Astrocyte (in vitro differentiated cells and primary cell): ENCODE results near the gene KLLN. TPM values are rescaled to one million over a fixed set of nuclear protein-coding genes. Genes with fewer than 3 reads are reported as not detected.
"Not testable (repeated sequence)": the region's sequence is repeated elsewhere in the genome, so short reads cannot be mapped to it uniquely, and the experiment has no call there.

ENCODE experiments used
- DNase-seq: peaks from one replicate; pipeline ENCODE4 v3.0.0-alpha.2; 2010; ENCODE audit warnings: low read depth
- FAIRE-seq: peaks from 2 replicates; lab custom pipeline; 2011; peaks lifted over from hg19 to GRCh38; lab: Jason Lieb, UNC
- H2AFZ ChIP-seq: 2 replicates; pipeline ENCODE4 v1.6.0; 2012; ENCODE audit warnings: low read depth, low read length, inconsistent platforms
- H3K27ac ChIP-seq: 2 replicates; pipeline ENCODE4 v1.5.1; 2011; ENCODE audit warnings: low read depth, low read length, inconsistent platforms
- H3K27me3 ChIP-seq: 2 replicates; pipeline ENCODE4 v1.6.0; 2011; ENCODE audit warnings: low read length, inconsistent platforms; ENCODE audit not compliant: insufficient read depth
- H3K36me3 ChIP-seq: 2 replicates; pipeline ENCODE4 v1.5.1; 2011; ENCODE audit warnings: low read length, inconsistent platforms; ENCODE audit not compliant: insufficient read depth
- H3K4me1 ChIP-seq: 2 replicates; pipeline ENCODE4 v1.5.1; 2011; ENCODE audit warnings: low read length, inconsistent platforms; ENCODE audit not compliant: insufficient read depth
- H3K4me2 ChIP-seq: 2 replicates; pipeline ENCODE4 v1.6.0; 2012; ENCODE audit warnings: low read length, inconsistent platforms
- H3K4me3 ChIP-seq: 2 replicates; pipeline ENCODE4 v1.5.1; 2011; ENCODE audit warnings: low read depth, mild to moderate bottlenecking, low read length, inconsistent platforms; ENCODE audit not compliant: insufficient read depth
- H3K79me2 ChIP-seq: 2 replicates; pipeline ENCODE4 v1.6.0; 2012; ENCODE audit warnings: mild to moderate bottlenecking, low read length, inconsistent platforms; ENCODE audit not compliant: insufficient read depth
- H3K9ac ChIP-seq: 2 replicates; pipeline ENCODE4 v1.6.0; 2012; ENCODE audit warnings: mild to moderate bottlenecking, low read length, inconsistent platforms
- H3K9me3 ChIP-seq: 2 replicates; pipeline ENCODE4 v1.5.1; 2012; ENCODE audit warnings: low read depth, mild to moderate bottlenecking, low read length, inconsistent platforms; ENCODE audit not compliant: insufficient read depth
- H4K20me1 ChIP-seq: 2 replicates; pipeline ENCODE4 v1.6.0; 2012; ENCODE audit warnings: low read length, inconsistent platforms; ENCODE audit not compliant: insufficient read depth
- H3K27ac Mint-ChIP-seq: one replicate; pipeline ENCODE4 v1.8.0; 2021; ENCODE audit warnings: mild to moderate bottlenecking, mixed read lengths; ENCODE audit not compliant: unreplicated experiment
- H3K27me3 Mint-ChIP-seq: one replicate; pipeline ENCODE4 v1.8.0; 2021; ENCODE audit warnings: low read depth, mixed read lengths; ENCODE audit not compliant: unreplicated experiment
- H3K36me3 Mint-ChIP-seq: one replicate; pipeline ENCODE4 v1.8.0; 2021; ENCODE audit warnings: low read depth, mixed read lengths; ENCODE audit not compliant: unreplicated experiment
- H3K4me1 Mint-ChIP-seq: one replicate; pipeline ENCODE4 v1.8.0; 2021; ENCODE audit warnings: low read depth, mixed read lengths; ENCODE audit not compliant: unreplicated experiment
- H3K4me3 Mint-ChIP-seq: one replicate; pipeline ENCODE4 v1.8.0; 2021; ENCODE audit warnings: mild to moderate bottlenecking, moderate library complexity, mixed read lengths; ENCODE audit not compliant: unreplicated experiment
- H3K9me3 Mint-ChIP-seq: one replicate; pipeline ENCODE4 v1.8.0; 2021; ENCODE audit warnings: mild to moderate bottlenecking, mixed read lengths; ENCODE audit not compliant: unreplicated experiment
- CTCF ChIP-seq: IDR thresholded peaks from 2 replicates; pipeline ENCODE4 v1.5.1; 2011; ENCODE audit warnings: low read depth, mild to moderate bottlenecking, inconsistent platforms, low read length, moderate library complexity; ENCODE audit not compliant: insufficient read depth
- EZH2 ChIP-seq: IDR thresholded peaks from 2 replicates; pipeline ENCODE4 v1.6.1; 2012; ENCODE audit warnings: mild to moderate bottlenecking, low read length, inconsistent platforms; ENCODE audit not compliant: insufficient read depth
- total RNA-seq: library from RNA; stranded (reverse); gene quantifications from 2 replicates; pipeline ENCODE4 v1.2.1, GENCODE V29; 2021

Gene KLLN
- total RNA-seq, 1 donor from 2014 or later = 1.5 TPM

GRCh38 chr10:87887146-87887545 lies 23.8 kb upstream of the KLLN start:
- Histone ChIP-seq H3K79me2 (peaks cover 100% of the 10 kb centered on the region), H3K36me3 (peaks cover 5% of the 10 kb centered on the region), H3K4me3 (no peak overlapping the region), H3K9me3 (no peaks in the 10 kb centered on the region), H3K27me3 (no peaks in the 10 kb centered on the region), H4K20me1 (peaks cover 72% of the 10 kb centered on the region), H2AFZ (no peak overlapping the region), H3K4me2 (no peak overlapping the region), H3K27ac (no peak overlapping the region), H3K4me1 (no peaks in the 10 kb centered on the region), H3K9ac (no peak overlapping the region)
- Mint-ChIP-seq H3K9me3 (no peaks in the 10 kb centered on the region), H3K4me1 (peaks cover 5% of the 10 kb centered on the region), H3K27me3 (no peaks in the 10 kb centered on the region), H3K36me3 (peaks cover 14% of the 10 kb centered on the region), H3K27ac (no peak overlapping the region), H3K4me3 (no peak overlapping the region)
- FAIRE-seq (no peak), DNase-seq (no peak)
- TF ChIP-seq CTCF = no peak
- TF ChIP-seq EZH2 = no peak

DNA sequence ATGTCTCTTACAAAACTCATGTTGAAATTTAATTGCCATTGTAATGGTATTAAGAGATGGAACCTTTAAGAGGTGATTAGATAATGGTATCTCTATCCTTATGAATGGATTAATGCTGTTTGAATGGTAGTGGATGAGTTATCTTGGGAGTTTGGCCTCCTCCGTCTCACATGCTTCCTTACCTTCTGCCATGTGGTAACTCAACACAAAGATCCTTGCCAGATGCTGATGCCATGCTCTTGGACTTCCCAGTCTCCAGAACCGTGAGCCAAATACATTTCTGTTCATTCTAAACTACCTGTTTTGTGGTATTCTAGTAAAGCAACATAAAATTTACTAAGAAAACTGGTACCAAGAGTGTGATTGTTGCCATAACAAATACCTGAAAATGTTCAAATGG lies 23.3 kb upstream of the KLLN start:
- DNase-seq = no peak
- Histone ChIP-seq H3K4me3 (no peak overlapping the region), H3K4me1 (no peaks in the 10 kb centered on the region), H3K79me2 (peaks cover 98% of the 10 kb centered on the region), H3K27ac (no peak overlapping the region), H3K27me3 (no peaks in the 10 kb centered on the region), H4K20me1 (peaks cover 73% of the 10 kb centered on the region), H3K9me3 (no peaks in the 10 kb centered on the region), H3K9ac (no peak overlapping the region), H2AFZ (no peak overlapping the region), H3K4me2 (no peak overlapping the region), H3K36me3 (peaks cover 5% of the 10 kb centered on the region)
- Mint-ChIP-seq H3K4me1 (peaks cover 5% of the 10 kb centered on the region), H3K27ac (no peak overlapping the region), H3K4me3 (no peak overlapping the region), H3K9me3 (no peaks in the 10 kb centered on the region), H3K27me3 (no peaks in the 10 kb centered on the region), H3K36me3 (peaks cover 19% of the 10 kb centered on the region)
- no peak for FAIRE-seq
- no peak for TF ChIP-seq CTCF
- TF ChIP-seq EZH2 = no peak

- Histone ChIP-seq H3K27ac (no peak overlapping the region), H3K9me3 (no peaks in the 10 kb centered on the region), H3K4me3 (no peak overlapping the region), H3K36me3 (peaks cover 5% of the 10 kb centered on the region), H3K9ac (no peak overlapping the region), H4K20me1 (peaks cover 72% of the 10 kb centered on the region), H3K27me3 (no peaks in the 10 kb centered on the region), H3K4me2 (no peak overlapping the region), H3K79me2 (peaks cover 94% of the 10 kb centered on the region), H2AFZ (no peak overlapping the region), H3K4me1 (no peaks in the 10 kb centered on the region)
- TF ChIP-seq EZH2 (no peak), CTCF (no peak)
- H3K4me3 Mint-ChIP-seq = no peak overlapping the region
- peaks cover 4% of the 10 kb centered on the region for H3K9me3 Mint-ChIP-seq
- peaks cover 8% of the 10 kb centered on the region for H3K4me1 Mint-ChIP-seq
- no peak overlapping the region for H3K27ac Mint-ChIP-seq
- FAIRE-seq (no peak), DNase-seq (no peak)
- H3K27me3 Mint-ChIP-seq = no peaks in the 10 kb centered on the region
- H3K36me3 Mint-ChIP-seq = peaks cover 21% of the 10 kb centered on the region
These were observed 19.4 kb upstream of the KLLN start for GRCh38 chr10:87882555-87883294.

GRCh38 chr10:87881373-87882059 lies 18.2 kb upstream of the KLLN start:
- peaks cover 94% of the 10 kb centered on the region for H3K79me2 ChIP-seq
- H3K27me3 ChIP-seq, DNase-seq, H3K27ac ChIP-seq, H3K27ac Mint-ChIP-seq, H3K4me3 Mint-ChIP-seq, H3K9ac ChIP-seq, H3K4me1 Mint-ChIP-seq, H2AFZ ChIP-seq, H3K4me3 ChIP-seq, H3K27me3 Mint-ChIP-seq, H3K9me3 ChIP-seq, H3K4me1 ChIP-seq, H3K9me3 Mint-ChIP-seq, H3K36me3 ChIP-seq, FAIRE-seq, H3K4me2 ChIP-seq: not testable (repeated sequence)
- peaks cover 13% of the 10 kb centered on the region for H3K36me3 Mint-ChIP-seq
- H4K20me1 ChIP-seq = peaks cover 61% of the 10 kb centered on the region
